HepG2 (cell line): ENCODE measurements around the gene PIGL. TPM values are rescaled to one million over a fixed set of nuclear protein-coding genes. Genes with fewer than 3 reads are reported as not detected.

Experiments
- ATAC-seq: fragments of 200-7000 bp; cut with Tn5 transposase; 3 replicates; pipeline ENCODE4 v1.9.1; 2020; ENCODE audit warnings: mild to moderate bottlenecking, moderate library complexity
- BruUV-seq: library from RNA; stranded (reverse); fragments of 400-500 nt; replicated peaks from 2 replicates; lab custom pipeline; 2021; lab: Mats Ljungman, UMichigan
- CTCF ChIA-PET: fragments of 300-600 bp; formaldehyde crosslinking; extraction: SDS; loops from one replicate; lab custom pipeline; 2021; ENCODE audit warnings: low total read pairs, inconsistent platforms, low intra/inter-chr PET ratio; lab: Yijun Ruan, JAX
- POLR2A ChIA-PET: fragments of 350-600 bp; sonication (Branson Sonifier 250); formaldehyde crosslinking; loops from one replicate; lab custom pipeline; 2020; ENCODE audit warnings: antibody characterized with exemption, inconsistent platforms; lab: Yijun Ruan, JAX
- DNase-seq: peaks from one replicate; pipeline ENCODE4 v3.0.0-alpha.2; 2015; ENCODE audit warnings: low spot score
- FAIRE-seq: peaks from 3 replicates; lab custom pipeline; 2011; peaks lifted over from hg19 to GRCh38; lab: Jason Lieb, UNC
- H2AFZ ChIP-seq: one replicate; pipeline ENCODE4 v1.6.1; 2011; ENCODE audit warnings: low read length, inconsistent platforms
- H3K27ac ChIP-seq: fragments of 300-600 bp; 3 replicates; pipeline ENCODE4 v1.8.0; 2011; ENCODE audit warnings: mixed run types, mild to moderate bottlenecking, mixed read lengths, low read length, inconsistent platforms; ENCODE audit not compliant: insufficient read depth; ENCODE audit errors: extremely low read length
- H3K27me3 ChIP-seq, 2 experiments: fragments of 200-600 bp in 1 of 2; 2 replicates in 1 of 2; 3 replicates in 1 of 2; pipeline versions ENCODE4 v1.6.0 to v1.8.0; 2011; ENCODE audit warnings: low read length in 2 of 2, mild to moderate bottlenecking in 2 of 2, moderate library complexity in 2 of 2, inconsistent platforms in 1 of 2; ENCODE audit not compliant: insufficient read depth in 2 of 2, control insufficient read depth in 1 of 2
- H3K36me3 ChIP-seq, 2 experiments: fragments of 200-600 bp in 1 of 2; replicated peaks in 1 of 2; 2 replicates in 1 of 2; 3 replicates in 1 of 2; pipeline versions ENCODE4 v1.5.1 to v1.8.0; 2011; ENCODE audit warnings: low read length in 2 of 2, inconsistent platforms in 1 of 2; ENCODE audit not compliant: insufficient read depth in 2 of 2, control insufficient read depth in 1 of 2
- H3K4me1 ChIP-seq: 2 replicates; pipeline ENCODE4 v1.5.1; 2012; ENCODE audit warnings: low read length, inconsistent platforms; ENCODE audit not compliant: insufficient read depth
- H3K4me2 ChIP-seq: 2 replicates; pipeline ENCODE4 v1.6.0; 2011; ENCODE audit warnings: low read depth, low read length, inconsistent platforms
- H3K4me3 ChIP-seq, 3 experiments: fragments of 200-600 bp in 1 of 3; sonication (generic), shearing (Covaris generic) in 1 of 3; replicated peaks in 1 of 3; 2 replicates each; pipeline ENCODE4 v1.5.1; 2011 to 2016; ENCODE audit warnings: low read length in 3 of 3, inconsistent platforms in 2 of 3, low read depth in 2 of 3, mild to moderate bottlenecking in 2 of 3, control low read depth in 1 of 3, mixed read lengths in 1 of 3; ENCODE audit not compliant: insufficient read depth in 1 of 3
- H3K79me2 ChIP-seq: one replicate; pipeline ENCODE4 v1.6.1; 2011; ENCODE audit warnings: low read length, inconsistent platforms; ENCODE audit not compliant: insufficient read depth
- H3K9ac ChIP-seq: 2 replicates; pipeline ENCODE4 v1.6.0; 2011; ENCODE audit warnings: mild to moderate bottlenecking, low read depth, low read length, inconsistent platforms; ENCODE audit not compliant: insufficient read depth
- H3K9me3 ChIP-seq: 2 replicates; pipeline ENCODE4 v1.5.1; 2012; ENCODE audit warnings: mild to moderate bottlenecking, low read length
- H4K20me1 ChIP-seq: 2 replicates; pipeline ENCODE4 v1.6.0; 2011; ENCODE audit warnings: inconsistent platforms, mild to moderate bottlenecking, low read length, moderate library complexity; ENCODE audit not compliant: insufficient read depth
- BCL3 ChIP-seq: sonication (generic); formaldehyde crosslinking; IDR thresholded peaks from 2 replicates; pipeline ENCODE4 v1.5.1; 2020; ENCODE audit warnings: mild to moderate bottlenecking, missing genetic modification reagents, moderate library complexity
- MXI1 ChIP-seq: IDR thresholded peaks from 3 replicates; pipeline ENCODE4 v1.6.1; 2012; ENCODE audit warnings: low read depth, low read length, inconsistent platforms, borderline replicate concordance
- NR2C2 ChIP-seq: sonication (generic); formaldehyde crosslinking; IDR thresholded peaks from 2 replicates; pipeline ENCODE4 v1.4.0; 2020; ENCODE audit warnings: missing genetic modification reagents, mild to moderate bottlenecking, moderate library complexity, borderline replicate concordance
- PRMT3 ChIP-seq: sonication (generic); formaldehyde crosslinking; IDR thresholded peaks from 2 replicates; pipeline ENCODE4 v1.8.1; 2022; ENCODE audit warnings: low read depth, mild to moderate bottlenecking, moderate library complexity, missing genetic modification reagents, borderline replicate concordance
- SAP130 ChIP-seq: IDR thresholded peaks from 2 replicates; pipeline ENCODE4 v1.6.1; 2016; ENCODE audit warnings: low read depth
- SMAD1 ChIP-seq: sonication (generic); formaldehyde crosslinking; IDR thresholded peaks from 2 replicates; pipeline ENCODE4 v1.4.0; 2020; ENCODE audit warnings: missing genetic modification reagents, low read depth, mild to moderate bottlenecking, borderline replicate concordance
- TSC22D2 ChIP-seq: sonication (generic); formaldehyde crosslinking; IDR thresholded peaks from 2 replicates; pipeline ENCODE4 v1.5.1; 2020; ENCODE audit warnings: missing genetic modification reagents, mild to moderate bottlenecking, borderline replicate concordance
- ZBTB2 ChIP-seq: sonication (generic); formaldehyde crosslinking; IDR thresholded peaks from 2 replicates; pipeline ENCODE4 v1.8.0; 2022; ENCODE audit warnings: low read depth, missing genetic modification reagents
- ZBTB44 ChIP-seq: sonication (generic); formaldehyde crosslinking; IDR thresholded peaks from 2 replicates; pipeline ENCODE4 v1.4.0; 2020; ENCODE audit warnings: missing genetic modification reagents
- ZC3H13 ChIP-seq: sonication (generic); formaldehyde crosslinking; IDR thresholded peaks from 2 replicates; pipeline ENCODE4 v1.8.1; 2023; ENCODE audit warnings: mild to moderate bottlenecking, missing genetic modification reagents, moderate library complexity
- ZNF124 ChIP-seq: sonication (generic); formaldehyde crosslinking; IDR thresholded peaks from 2 replicates; pipeline ENCODE4 v1.4.0; 2020; ENCODE audit warnings: missing genetic modification reagents
- ZNF205 ChIP-seq: IDR thresholded peaks from 2 replicates; pipeline ENCODE4 v1.6.1; 2018; ENCODE audit warnings: missing biosample characterization, missing genetic modification reagents
- ZNF230 ChIP-seq: sonication (generic); formaldehyde crosslinking; IDR thresholded peaks from 2 replicates; pipeline ENCODE4 v1.4.0; 2020; ENCODE audit warnings: mild to moderate bottlenecking, missing genetic modification reagents
- ZNF552 ChIP-seq: sonication (generic); formaldehyde crosslinking; IDR thresholded peaks from 2 replicates; pipeline ENCODE4 v1.9.0; 2022; ENCODE audit warnings: missing genetic modification reagents, mild to moderate bottlenecking, borderline replicate concordance
- ZNF577 ChIP-seq: sonication (generic); formaldehyde crosslinking; IDR thresholded peaks from 2 replicates; pipeline ENCODE4 v1.4.0; 2020; ENCODE audit warnings: mild to moderate bottlenecking, low read depth, missing genetic modification reagents, borderline replicate concordance
- ZNF747 ChIP-seq: sonication (generic); formaldehyde crosslinking; IDR thresholded peaks from 2 replicates; pipeline ENCODE4 v1.8.1; 2023; ENCODE audit warnings: missing genetic modification reagents, mild to moderate bottlenecking, borderline replicate concordance
- WGBS: methylation state at CpG from one replicate; pipeline ENCODE4 v1.1.6; 2017; ENCODE audit warnings: low lambda C conversion rate; 5-methylcytosine and 5-hydroxymethylcytosine counted together
- in situ Hi-C: cut with HindIII; loops from 2 replicates; pipeline ENCODE4 v1.10.0; 2017; ENCODE audit warnings: low pct_unique_long_range_greater_than_20kb; ENCODE audit not compliant: extremely low pct_ligation_motif_present
- intact Hi-C: fragments of 100-400 bp; cut with micrococcal nuclease; formaldehyde crosslinking; loops from one replicate; pipeline ENCODE4 v1.10.0; 2022; ENCODE audit not compliant: unreplicated experiment
- polyA plus RNA-seq, 8 experiments: library from polyadenylated mRNA; depleted of rRNA in 3 of 8; stranded (reverse) in 7 of 8; unstranded in 1 of 8; fragments of >200 nt; fragmentation: Illumina TruSeq in 4 of 8; extraction: Trizol in 4 of 8; gene quantifications; 2 replicates each; pipeline versions ENCODE4 v1.2.1 to v1.2.3, GENCODE V29; 2011 to 2016; ENCODE audit warnings: low read depth in 4 of 8, missing spikeins in 1 of 8, mixed read lengths in 1 of 8; ENCODE audit not compliant: insufficient read depth in 1 of 8
- total RNA-seq, 5 experiments: library from RNA; depleted of rRNA; stranded (reverse); fragments of >200 nt; fragmentation: Illumina TruSeq; extraction: Trizol; gene quantifications; 2 replicates each; pipeline ENCODE4 v1.2.3, GENCODE V29; 2016; ENCODE audit warnings: low read depth in 1 of 5
- TF ChIP-seq, protein P1 (sequence below): sonication (generic); formaldehyde crosslinking; IDR thresholded peaks from 2 replicates; pipeline ENCODE4 v1.4.0; 2020; ENCODE audit warnings: missing genetic modification reagents, borderline replicate concordance
- TF ChIP-seq, protein P2 (sequence below): sonication (generic); formaldehyde crosslinking; IDR thresholded peaks from 2 replicates; pipeline ENCODE4 v1.4.0; 2020; ENCODE audit warnings: missing genetic modification reagents

PIGL gene
- total and polyA plus RNA-seq, 2 of the 13 experiments (the other 11 are each of a cell fraction or from before 2014, with no cell fraction given): 28.5 to 63.8 TPM

DNA sequence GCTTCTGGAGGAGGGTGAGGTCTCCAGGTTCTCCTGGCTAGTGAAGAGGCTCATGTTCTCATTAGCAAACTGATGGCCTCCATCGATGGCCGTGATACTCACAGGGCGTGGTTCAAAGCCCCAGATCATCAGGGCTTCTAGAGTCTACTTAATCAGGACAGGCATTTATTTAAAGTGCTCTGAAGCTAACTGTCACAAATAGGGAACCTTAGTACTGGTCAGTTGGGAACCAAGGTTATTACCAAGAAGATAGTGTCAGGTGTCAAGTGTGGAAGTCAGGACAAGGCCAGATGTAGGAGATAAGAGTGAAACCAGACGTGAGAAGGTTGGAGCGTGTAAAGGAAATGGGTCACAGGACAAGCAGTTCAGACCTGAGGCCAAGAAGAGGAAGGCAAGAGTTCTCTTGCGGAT, 56.9 kb downstream of the PIGL start:
- no peak for ATAC-seq
- CTCF ChIA-PET: no interaction called here

More for the DNA sequence above, 56.9 kb downstream of the PIGL start:
- intact Hi-C loops (no loop called here), in situ Hi-C loops (no loop called here)
- FAIRE-seq: no peak
- Histone ChIP-seq H3K9ac (no peak overlapping the region), H3K9me3 (no peaks in the 10 kb centered on the region), H3K4me3 (no peak overlapping the region), H3K79me2 (no peaks in the 10 kb centered on the region), H3K27ac (no peak overlapping the region), H3K4me1 (no peaks in the 10 kb centered on the region), H3K4me2 (no peak overlapping the region), H4K20me1 (no peaks in the 10 kb centered on the region), H3K27me3 (no peaks in the 10 kb centered on the region), H2AFZ (no peak overlapping the region), H3K36me3 (no peaks in the 10 kb centered on the region; a peak in 1 of 5 replicates)
- TF ChIP-seq ZNF747: no peak
- TF ChIP-seq ZC3H13: no peak
- TF ChIP-seq ZNF577: no peak
- no peak for TF ChIP-seq ZBTB2 (CRISPR knock-in tag)
- no peak for TF ChIP-seq SAP130
- no peak for TF ChIP-seq SMAD1
- no peak for TF ChIP-seq PRMT3 (CRISPR knock-in tag)
- no peak for TF ChIP-seq MXI1
- no peak for TF ChIP-seq TSC22D2 (CRISPR knock-in tag)
- no peak for TF ChIP-seq ZNF230 (CRISPR knock-in tag)
- TF ChIP-seq, protein P1, sequence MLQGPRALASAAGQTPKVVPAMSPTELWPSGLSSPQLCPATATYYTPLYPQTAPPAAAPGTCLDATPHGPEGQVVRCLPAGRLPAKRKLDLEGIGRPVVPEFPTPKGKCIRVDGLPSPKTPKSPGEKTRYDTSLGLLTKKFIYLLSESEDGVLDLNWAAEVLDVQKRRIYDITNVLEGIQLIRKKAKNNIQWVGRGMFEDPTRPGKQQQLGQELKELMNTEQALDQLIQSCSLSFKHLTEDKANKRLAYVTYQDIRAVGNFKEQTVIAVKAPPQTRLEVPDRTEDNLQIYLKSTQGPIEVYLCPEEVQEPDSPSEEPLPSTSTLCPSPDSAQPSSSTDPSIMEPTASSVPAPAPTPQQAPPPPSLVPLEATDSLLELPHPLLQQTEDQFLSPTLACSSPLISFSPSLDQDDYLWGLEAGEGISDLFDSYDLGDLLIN (CRISPR knock-in tag): no peak
- no peak for TF ChIP-seq ZNF552 (CRISPR knock-in tag)
- no peak for TF ChIP-seq NR2C2 (CRISPR knock-in tag)
- no peak for TF ChIP-seq ZNF205 (CRISPR knock-in tag)
- no peak for TF ChIP-seq BCL3
- no peak for TF ChIP-seq ZNF124 (CRISPR knock-in tag)
- TF ChIP-seq ZBTB44 (CRISPR knock-in tag): no peak
- TF ChIP-seq, protein P2, sequence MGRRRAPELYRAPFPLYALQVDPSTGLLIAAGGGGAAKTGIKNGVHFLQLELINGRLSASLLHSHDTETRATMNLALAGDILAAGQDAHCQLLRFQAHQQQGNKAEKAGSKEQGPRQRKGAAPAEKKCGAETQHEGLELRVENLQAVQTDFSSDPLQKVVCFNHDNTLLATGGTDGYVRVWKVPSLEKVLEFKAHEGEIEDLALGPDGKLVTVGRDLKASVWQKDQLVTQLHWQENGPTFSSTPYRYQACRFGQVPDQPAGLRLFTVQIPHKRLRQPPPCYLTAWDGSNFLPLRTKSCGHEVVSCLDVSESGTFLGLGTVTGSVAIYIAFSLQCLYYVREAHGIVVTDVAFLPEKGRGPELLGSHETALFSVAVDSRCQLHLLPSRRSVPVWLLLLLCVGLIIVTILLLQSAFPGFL (CRISPR knock-in tag): no peak
- POLR2A ChIA-PET: interaction anchor here (1.0 to 2.1 kb wide), 2 partner anchors 12 to 164 kb away, joined by 3 to 7 read pairs; no protein-coding TSS in a partner anchor
- BruUV-seq: no TSS peak
- WGBS: 93% methylated on average over 6 of the region's 6 CpGs
- DNase-seq: no peak
